Activated T-cell treated with anti-CD3 and anti-CD28 coated beads for 48 hours (primary cell): ENCODE data around the gene CRYBA2.

ENCODE experiments used
- DNase-seq: peaks from one replicate; pipeline ENCODE4 v3.0.0-alpha.2; 2020; ENCODE audit warnings: low read depth

The CRYBA2 gene

DNA sequence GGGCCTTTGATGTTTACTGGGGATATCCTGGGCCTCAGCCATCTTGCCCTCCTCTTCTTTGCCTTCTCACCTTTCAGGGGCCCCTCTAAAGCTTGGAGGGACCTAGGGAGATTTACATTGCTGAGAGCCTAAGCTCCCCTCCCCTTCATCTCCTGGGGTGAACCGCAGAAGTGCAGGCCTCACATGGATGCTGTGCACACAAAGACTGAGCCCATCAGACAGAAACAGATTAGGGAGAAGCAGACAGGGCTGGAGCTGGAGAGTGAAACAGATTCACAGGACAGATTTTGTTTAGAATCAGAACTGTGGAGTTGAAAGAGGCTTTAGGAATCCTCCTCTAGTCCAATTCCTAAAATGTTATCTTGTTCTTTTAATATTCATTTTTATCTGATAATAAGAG, 37.2 kb downstream of the CRYBA2 start:
- DNase-seq: no peak

DNA sequence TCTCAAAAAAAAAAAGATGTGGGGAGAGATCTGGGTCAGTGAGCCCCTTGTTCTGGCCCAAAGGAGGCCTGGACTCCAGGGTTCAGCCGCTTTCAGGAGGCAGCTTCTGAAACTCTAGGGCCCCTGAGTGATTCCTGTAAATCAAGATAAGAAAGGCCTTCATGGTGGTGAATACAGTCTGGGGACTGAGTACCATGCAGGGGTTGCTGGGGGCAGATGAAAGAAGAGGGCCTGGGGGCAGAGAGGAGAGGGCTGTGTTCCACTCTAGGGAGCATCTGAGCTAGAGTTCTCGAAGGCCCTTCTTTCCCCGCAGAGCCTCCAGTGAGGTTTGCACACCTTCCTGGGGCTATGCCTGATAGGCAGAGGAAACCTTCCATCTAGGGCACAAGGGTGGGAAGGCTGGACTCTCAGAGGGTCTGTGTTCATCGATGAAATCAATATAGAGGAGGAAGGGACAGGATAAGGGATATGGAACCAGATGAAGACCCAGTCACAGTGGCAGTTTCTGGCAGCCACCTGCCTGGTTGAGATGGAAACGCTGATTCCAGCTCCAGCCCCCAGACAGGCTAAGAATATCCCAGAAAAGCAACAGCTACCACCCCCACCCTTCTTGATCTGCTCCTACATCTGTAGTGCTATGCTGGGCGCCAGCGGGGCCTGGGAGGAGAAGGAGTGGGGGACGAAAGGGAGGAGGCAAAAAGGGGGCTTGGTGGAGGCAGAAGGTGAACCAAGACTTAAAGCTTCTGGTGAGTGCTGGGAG, 38.5 kb downstream of the CRYBA2 start:
- DNase-seq: no peak

DNA sequence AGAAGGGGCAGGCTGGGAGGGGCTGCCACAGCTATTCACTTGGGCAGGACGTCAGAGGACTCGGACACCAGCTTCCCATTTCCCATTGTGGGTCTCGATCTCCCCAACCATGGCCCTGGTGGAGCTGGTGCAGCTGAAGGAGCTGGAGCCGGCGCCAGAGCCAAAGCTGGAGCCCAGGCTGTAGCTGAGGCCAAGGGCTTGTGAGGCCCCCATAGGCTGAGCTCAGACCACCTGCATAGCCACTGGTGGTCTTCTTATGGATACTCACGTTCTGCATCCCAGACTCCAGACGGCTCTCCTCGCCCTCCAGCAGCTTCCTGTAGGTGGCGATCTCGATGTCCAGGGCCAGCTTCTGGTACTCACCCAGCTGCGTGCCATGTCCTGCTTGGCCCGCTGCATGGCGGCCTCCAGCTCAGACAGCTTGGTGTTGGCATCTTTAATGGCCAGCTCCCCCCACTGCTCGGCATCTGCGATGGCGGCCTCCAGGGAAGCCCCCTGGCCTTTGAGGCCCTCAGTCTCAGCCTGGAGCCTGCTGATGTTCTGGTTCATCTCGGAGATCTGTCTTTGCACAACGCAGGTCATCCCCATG, 39.8 kb downstream of the CRYBA2 start:
- no peak for DNase-seq

- DNase-seq: no peak
These were observed 41.1 kb downstream of the CRYBA2 start for GRCh38 chr2:218952160-218952559.

GRCh38 chr2:218946621-218947020, 46.6 kb downstream of the CRYBA2 start:
- DNase-seq: no peak

GRCh38 chr2:218944759-218945404, 48.3 kb downstream of the CRYBA2 start:
- DNase-seq: no peak
